Measurements from ENCODE around the gene COG7. TPM values are rescaled to one million over a fixed set of nuclear protein-coding genes. Genes with fewer than 3 reads are reported as not detected.

Gene COG7
- total and polyA plus RNA-seq, 2 donors (not counting 3 experiments of a cell fraction or from before 2014, with no cell fraction given), result 24.1 to 42.0 TPM

GRCh38 chr16:23397464-23397863 lies 55.5 kb downstream of the COG7 start:
- TF ChIP-seq MYC (IDR thresholded peaks at IDR 0.05; ENCODE audit: low read depth, low read length) (no peak), EZH2 (IDR thresholded peaks at IDR 0.05; ENCODE audit: borderline replicate concordance, low read depth, low read length, severe bottlenecking) (no peak), POLR2A (IDR thresholded peaks at IDR 0.05; ENCODE audit: low read depth, low read length) (no peak), JUN (IDR thresholded peaks at IDR 0.05; ENCODE audit: borderline replicate concordance, insufficient read depth, insufficient read length, low read depth) (no peak), POLR2AphosphoS5 (IDR thresholded peaks at IDR 0.05; ENCODE audit: insufficient read depth, low read depth, low read length) (no peak), MAX (IDR thresholded peaks at IDR 0.05; ENCODE audit: insufficient read depth, insufficient read length) (no peak), FOS (IDR thresholded peaks at IDR 0.05; ENCODE audit: borderline replicate concordance, insufficient read depth, low read length) (no peak), CTCF (IDR thresholded peaks at IDR 0.05; ENCODE audit: extremely low read depth in 1 of 2, insufficient read depth in 1 of 2, low read depth in 1 of 2, low read length in 2 of 2) (no peak), GATA2 (IDR thresholded peaks at IDR 0.05; ENCODE audit: insufficient read depth, insufficient read length, low read depth, low read length) (no peak)
- no peak overlapping the region for H2AFZ ChIP-seq (ENCODE audit: low read depth, low read length)
- no peaks in the 10 kb centered on the region for H3K9me1 ChIP-seq (replicated peaks; ENCODE audit: control insufficient read depth, extremely low read depth, insufficient read depth, low read length)
- peaks cover 5 to 15% of the 10 kb centered on the region in 2 experiments for H3K36me3 ChIP-seq (ENCODE audit: control insufficient read depth in 2 of 2, extremely low read depth in 1 of 2, insufficient read depth in 2 of 2, low read length in 2 of 2)
- H3K27ac ChIP-seq (ENCODE audit: insufficient read depth, low read depth, low read length), result no peak overlapping the region
- CTCF ChIA-PET, result no interaction called here
- dilution Hi-C loops (cut with MboI; ENCODE audit: extremely low pct_ligation_motif_present, low sequenced_read_pairs), result no loop called here
- H3K79me2 ChIP-seq (ENCODE audit: control insufficient read depth, insufficient read depth, low read length), result no peaks in the 10 kb centered on the region
- no peak overlapping the region for H3K4me2 ChIP-seq (ENCODE audit: insufficient read depth, low read length)
- H4K20me1 ChIP-seq (replicated peaks; ENCODE audit: control insufficient read depth, extremely low read depth, insufficient read depth, low read length), result no peaks in the 10 kb centered on the region
- FAIRE-seq (no peak), DNase-seq (ENCODE audit: low read depth, low spot score) (no peak)
- no peak overlapping the region for H3K9ac ChIP-seq (replicated peaks; ENCODE audit: extremely low read depth, insufficient read depth, low read length)
- BruUV-seq (replicated peaks), result no TSS peak
- H3K27me3 ChIP-seq (ENCODE audit: control insufficient read depth in 2 of 2, insufficient read depth in 2 of 2, low read length in 2 of 2), result no peaks in the 10 kb centered on the region
- no peak overlapping the region for H3K4me3 ChIP-seq (replicated peaks in 1 of 3; ENCODE audit: insufficient read depth in 1 of 3, low read depth in 1 of 3, low read length in 3 of 3)
- intact Hi-C loops (cut with micrococcal nuclease), result no loop called here
- POLR2A ChIA-PET, result no interaction called here
- H3K4me1 ChIP-seq (ENCODE audit: control insufficient read depth, extremely low read depth, insufficient read depth, low read length), result peaks cover 15% of the 10 kb centered on the region
- no peaks in the 10 kb centered on the region for H3K9me3 ChIP-seq (replicated peaks; ENCODE audit: control insufficient read depth, insufficient read depth, low read length)
